Pons (tissue), 1 donor: ENCODE measurements around the gene AGAP1.

Experiments
- DNase-seq: peaks from one replicate; pipeline ENCODE4 v3.0.0-alpha.2; 2016; ENCODE audit warnings: low spot score

Gene AGAP1

GRCh38 chr2:236101311-236101950 lies 607.6 kb downstream of the AGAP1 start:
- no peak for DNase-seq

- DNase-seq: no peak
Measured at GRCh38 chr2:236102971-236103370, 609.1 kb downstream of the AGAP1 start.

- no peak for DNase-seq
Measured at GRCh38 chr2:236103981-236104380, 610.1 kb downstream of the AGAP1 start.

GRCh38 chr2:236105955-236106607 lies 612.2 kb downstream of the AGAP1 start:
- no peak for DNase-seq

GRCh38 chr2:236106761-236107160 lies 612.9 kb downstream of the AGAP1 start:
- no peak for DNase-seq

GRCh38 chr2:236107536-236107935 lies 613.7 kb downstream of the AGAP1 start:
- no peak for DNase-seq

- no peak for DNase-seq
Measured at GRCh38 chr2:236107942-236108625, 614.2 kb downstream of the AGAP1 start.

GRCh38 chr2:236109061-236109460 lies 615.2 kb downstream of the AGAP1 start:
- DNase-seq: no peak

- DNase-seq: no peak
Measured at GRCh38 chr2:236109473-236109872, 615.6 kb downstream of the AGAP1 start.

GRCh38 chr2:236112466-236112865 lies 618.6 kb downstream of the AGAP1 start:
- DNase-seq: no peak

- DNase-seq: no peak
Measured at GRCh38 chr2:236113425-236113824, 619.6 kb downstream of the AGAP1 start.

GRCh38 chr2:236113948-236114347 lies 620.1 kb downstream of the AGAP1 start:
- DNase-seq: no peak

GRCh38 chr2:236114959-236115358 lies 621.1 kb downstream of the AGAP1 start:
- no peak for DNase-seq

GRCh38 chr2:236117401-236117800 lies 623.6 kb downstream of the AGAP1 start:
- DNase-seq: no peak

- DNase-seq: no peak
Measured at GRCh38 chr2:236117861-236118269, 624.0 kb downstream of the AGAP1 start.

- DNase-seq: no peak
Measured at GRCh38 chr2:236119003-236119402, 625.2 kb downstream of the AGAP1 start.

GRCh38 chr2:236119476-236119875 lies 625.6 kb downstream of the AGAP1 start:
- DNase-seq: no peak

GRCh38 chr2:236120141-236120601 lies 626.3 kb downstream of the AGAP1 start:
- no peak for DNase-seq

- no peak for DNase-seq
Measured at GRCh38 chr2:236120829-236121228, 627.0 kb downstream of the AGAP1 start.

- DNase-seq: no peak
Measured at GRCh38 chr2:236121546-236121945, 627.7 kb downstream of the AGAP1 start.

- no peak for DNase-seq
Measured at GRCh38 chr2:236122236-236122635, 628.4 kb downstream of the AGAP1 start.

GRCh38 chr2:236123716-236124115 lies 629.9 kb downstream of the AGAP1 start:
- no peak for DNase-seq

- DNase-seq: no peak
Measured at GRCh38 chr2:236124182-236124893, 630.5 kb downstream of the AGAP1 start.
